Measurements from ENCODE around the gene MANBA.
"Not testable (repeated sequence)": the region's sequence is repeated elsewhere in the genome, so short reads cannot be mapped to it uniquely, and the experiment has no call there.

MANBA gene

GRCh38 chr4:102620697-102621497 lies 139.9 kb downstream of the MANBA start:
- DNase-seq (ENCODE audit: low read depth) = no peak

- DNase-seq (ENCODE audit: low read depth) = not testable (repeated sequence)
Measured at GRCh38 chr4:102619776-102620631, 140.8 kb downstream of the MANBA start.

GRCh38 chr4:102619021-102619420 lies 141.7 kb downstream of the MANBA start:
- not testable (repeated sequence) for DNase-seq (ENCODE audit: low read depth)

- DNase-seq (ENCODE audit: low read depth) = no peak
Measured at GRCh38 chr4:102616636-102617035, 144.1 kb downstream of the MANBA start.

- no peak for DNase-seq (ENCODE audit: low read depth)
Measured at GRCh38 chr4:102614801-102615200, 146.0 kb downstream of the MANBA start.

- no peak for DNase-seq (ENCODE audit: low read depth)
Measured at GRCh38 chr4:102612824-102613366, 147.9 kb downstream of the MANBA start.

- DNase-seq (ENCODE audit: low read depth) = no peak
Measured at GRCh38 chr4:102612210-102612609, 148.6 kb downstream of the MANBA start.

GRCh38 chr4:102610476-102610875 lies 150.3 kb downstream of the MANBA start:
- no peak for DNase-seq (ENCODE audit: low read depth)

GRCh38 chr4:102610007-102610406 lies 150.8 kb downstream of the MANBA start:
- DNase-seq (ENCODE audit: low read depth) = no peak

GRCh38 chr4:102608190-102608589 lies 152.6 kb downstream of the MANBA start:
- no peak for DNase-seq (ENCODE audit: low read depth)

- no peak for DNase-seq (ENCODE audit: low read depth)
Measured at GRCh38 chr4:102606846-102607450, 153.8 kb downstream of the MANBA start.

GRCh38 chr4:102606261-102606660 lies 154.5 kb downstream of the MANBA start:
- no peak for DNase-seq (ENCODE audit: low read depth)

- DNase-seq (ENCODE audit: low read depth) = no peak
Measured at GRCh38 chr4:102604222-102604940, 156.4 kb downstream of the MANBA start.

- no peak for DNase-seq (ENCODE audit: low read depth)
Measured at GRCh38 chr4:102601586-102602227, 159.1 kb downstream of the MANBA start.

GRCh38 chr4:102600689-102601088 lies 160.1 kb downstream of the MANBA start:
- no peak for DNase-seq (ENCODE audit: low read depth)

- DNase-seq (ENCODE audit: low read depth) = no peak
Measured at GRCh38 chr4:102599886-102600285, 160.9 kb downstream of the MANBA start.

GRCh38 chr4:102599455-102599854 lies 161.3 kb downstream of the MANBA start:
- DNase-seq (ENCODE audit: low read depth) = no peak

- DNase-seq (ENCODE audit: low read depth) = no peak
Measured at GRCh38 chr4:102598762-102599374, 161.9 kb downstream of the MANBA start.

GRCh38 chr4:102598086-102598761 lies 162.5 kb downstream of the MANBA start:
- no peak for DNase-seq (ENCODE audit: low read depth)

GRCh38 chr4:102596532-102596931 lies 164.2 kb downstream of the MANBA start:
- DNase-seq (ENCODE audit: low read depth) = no peak

Measured in activated T-helper 9 cell treated with anti-CD3 and anti-CD28 coated beads, Interleukin-2, amount 50 U/mL, for 16 hours (primary cell).